Panc1 (cell line): ENCODE results near the gene ZFP92.

Experiments used
- POLR2AphosphoS5 ChIP-seq: IDR thresholded peaks from 2 replicates; pipeline ENCODE4 v1.6.1; 2012; ENCODE audit warnings: mild to moderate bottlenecking, low read depth, low read length, moderate library complexity
- TF ChIP-seq, protein P1 (sequence below): fragments of 450-650 bp; IDR thresholded peaks from 2 replicates; pipeline ENCODE4 v1.5.1; 2017; ENCODE audit warnings: mild to moderate bottlenecking
- TF ChIP-seq, protein P2 (sequence below), 2 experiments: IDR thresholded peaks; 2 replicates each; pipeline ENCODE4 v1.6.1; 2011 to 2012; ENCODE audit warnings: low read depth in 2 of 2, control low read depth in 1 of 2, low read length in 1 of 2, mild to moderate bottlenecking in 1 of 2, moderate library complexity in 1 of 2; ENCODE audit not compliant: insufficient read depth in 1 of 2

DNA sequence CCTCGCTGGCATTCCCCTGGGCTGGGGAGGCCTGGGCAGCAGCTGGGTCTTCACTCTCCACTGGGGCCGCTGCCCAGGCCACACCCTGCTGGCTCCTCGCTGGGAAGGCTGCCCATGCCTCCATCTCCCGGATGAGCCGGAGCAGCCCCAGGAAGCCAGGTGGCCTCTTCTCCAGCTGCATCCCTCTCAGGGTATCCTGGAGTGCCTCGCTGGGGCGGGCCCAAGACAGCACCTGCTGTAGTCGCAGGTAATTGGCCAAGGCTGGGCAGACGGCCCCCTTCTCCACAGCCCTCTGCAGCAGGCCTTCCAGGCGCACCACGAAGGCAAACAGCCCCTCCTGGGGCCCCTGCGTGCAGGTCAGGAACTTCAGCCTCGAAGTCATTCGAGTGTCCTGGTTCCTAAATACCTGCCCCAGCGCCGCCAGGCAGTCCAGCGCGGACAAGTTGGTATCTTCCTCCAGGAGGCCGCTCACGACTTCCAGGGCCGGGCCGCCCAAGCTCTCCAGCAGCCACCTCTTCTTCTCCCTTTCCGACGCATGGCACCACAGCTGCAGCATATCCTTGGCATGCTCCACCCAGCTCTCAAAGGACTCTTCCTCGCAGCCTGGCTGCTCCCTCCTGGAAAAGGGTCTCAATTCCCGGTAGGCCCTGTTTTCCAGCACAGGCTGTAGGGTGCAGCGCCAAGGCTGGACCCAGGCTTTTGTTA, 13.9 kb upstream of the ZFP92 start:
- TF ChIP-seq POLR2AphosphoS5, result no peak
- TF ChIP-seq, protein P1, sequence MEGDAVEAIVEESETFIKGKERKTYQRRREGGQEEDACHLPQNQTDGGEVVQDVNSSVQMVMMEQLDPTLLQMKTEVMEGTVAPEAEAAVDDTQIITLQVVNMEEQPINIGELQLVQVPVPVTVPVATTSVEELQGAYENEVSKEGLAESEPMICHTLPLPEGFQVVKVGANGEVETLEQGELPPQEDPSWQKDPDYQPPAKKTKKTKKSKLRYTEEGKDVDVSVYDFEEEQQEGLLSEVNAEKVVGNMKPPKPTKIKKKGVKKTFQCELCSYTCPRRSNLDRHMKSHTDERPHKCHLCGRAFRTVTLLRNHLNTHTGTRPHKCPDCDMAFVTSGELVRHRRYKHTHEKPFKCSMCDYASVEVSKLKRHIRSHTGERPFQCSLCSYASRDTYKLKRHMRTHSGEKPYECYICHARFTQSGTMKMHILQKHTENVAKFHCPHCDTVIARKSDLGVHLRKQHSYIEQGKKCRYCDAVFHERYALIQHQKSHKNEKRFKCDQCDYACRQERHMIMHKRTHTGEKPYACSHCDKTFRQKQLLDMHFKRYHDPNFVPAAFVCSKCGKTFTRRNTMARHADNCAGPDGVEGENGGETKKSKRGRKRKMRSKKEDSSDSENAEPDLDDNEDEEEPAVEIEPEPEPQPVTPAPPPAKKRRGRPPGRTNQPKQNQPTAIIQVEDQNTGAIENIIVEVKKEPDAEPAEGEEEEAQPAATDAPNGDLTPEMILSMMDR, result no peak
- TF ChIP-seq, protein P2, sequence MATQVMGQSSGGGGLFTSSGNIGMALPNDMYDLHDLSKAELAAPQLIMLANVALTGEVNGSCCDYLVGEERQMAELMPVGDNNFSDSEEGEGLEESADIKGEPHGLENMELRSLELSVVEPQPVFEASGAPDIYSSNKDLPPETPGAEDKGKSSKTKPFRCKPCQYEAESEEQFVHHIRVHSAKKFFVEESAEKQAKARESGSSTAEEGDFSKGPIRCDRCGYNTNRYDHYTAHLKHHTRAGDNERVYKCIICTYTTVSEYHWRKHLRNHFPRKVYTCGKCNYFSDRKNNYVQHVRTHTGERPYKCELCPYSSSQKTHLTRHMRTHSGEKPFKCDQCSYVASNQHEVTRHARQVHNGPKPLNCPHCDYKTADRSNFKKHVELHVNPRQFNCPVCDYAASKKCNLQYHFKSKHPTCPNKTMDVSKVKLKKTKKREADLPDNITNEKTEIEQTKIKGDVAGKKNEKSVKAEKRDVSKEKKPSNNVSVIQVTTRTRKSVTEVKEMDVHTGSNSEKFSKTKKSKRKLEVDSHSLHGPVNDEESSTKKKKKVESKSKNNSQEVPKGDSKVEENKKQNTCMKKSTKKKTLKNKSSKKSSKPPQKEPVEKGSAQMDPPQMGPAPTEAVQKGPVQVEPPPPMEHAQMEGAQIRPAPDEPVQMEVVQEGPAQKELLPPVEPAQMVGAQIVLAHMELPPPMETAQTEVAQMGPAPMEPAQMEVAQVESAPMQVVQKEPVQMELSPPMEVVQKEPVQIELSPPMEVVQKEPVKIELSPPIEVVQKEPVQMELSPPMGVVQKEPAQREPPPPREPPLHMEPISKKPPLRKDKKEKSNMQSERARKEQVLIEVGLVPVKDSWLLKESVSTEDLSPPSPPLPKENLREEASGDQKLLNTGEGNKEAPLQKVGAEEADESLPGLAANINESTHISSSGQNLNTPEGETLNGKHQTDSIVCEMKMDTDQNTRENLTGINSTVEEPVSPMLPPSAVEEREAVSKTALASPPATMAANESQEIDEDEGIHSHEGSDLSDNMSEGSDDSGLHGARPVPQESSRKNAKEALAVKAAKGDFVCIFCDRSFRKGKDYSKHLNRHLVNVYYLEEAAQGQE (IDR thresholded peaks at IDR 0.05; ENCODE audit: insufficient read depth in 1 of 2, low read depth in 2 of 2, low read length in 1 of 2), result no peak
